HEK293 (cell line): ENCODE results near the gene NFYB.

Source experiments
- CTCF ChIA-PET: fragments of 350-600 bp; formaldehyde crosslinking; extraction: SDS; loops from one replicate; lab custom pipeline; 2021; ENCODE audit warnings: antibody characterized with exemption; lab: Yijun Ruan, JAX
- POLR2A ChIA-PET: fragments of 300-600 bp; formaldehyde crosslinking; extraction: SDS; loops from one replicate; lab custom pipeline; 2020; ENCODE audit warnings: antibody characterized with exemption, inconsistent platforms; lab: Yijun Ruan, JAX
- H3K27ac ChIP-seq: fragments of 200-500 bp; sonication (Bioruptor generic); 2 replicates; pipeline ENCODE4 v1.5.1; 2014; ENCODE audit warnings: low read depth, low read length, control low read depth, inconsistent platforms; ENCODE audit errors: extremely low read depth
- H3K36me3 ChIP-seq, 2 experiments: fragments of 200-500 bp in 1 of 2; sonication (Bioruptor generic) in 1 of 2; 1 replicate in 1 of 2; 2 replicates in 1 of 2; pipeline ENCODE4 v1.5.1; 2014 to 2017; ENCODE audit warnings: inconsistent platforms in 2 of 2, low read length in 2 of 2; ENCODE audit not compliant: control insufficient read depth in 2 of 2, insufficient read depth in 1 of 2
- H3K4me1 ChIP-seq: fragments of 200-500 bp; sonication (Bioruptor generic); 2 replicates; pipeline ENCODE4 v1.5.1; 2014; ENCODE audit warnings: mild to moderate bottlenecking, low read length, inconsistent platforms; ENCODE audit not compliant: control insufficient read depth, insufficient read depth
- H3K4me3 ChIP-seq: 2 replicates; pipeline ENCODE4 v1.5.1; 2011; ENCODE audit warnings: low read depth, mild to moderate bottlenecking, control low read depth, low read length, moderate library complexity
- H3K9me3 ChIP-seq: fragments of 200-500 bp; sonication (Bioruptor generic); 2 replicates; pipeline ENCODE4 v1.5.1; 2014; ENCODE audit warnings: low read depth, low read length, inconsistent platforms; ENCODE audit not compliant: control insufficient read depth, insufficient read depth
- BCL11B ChIP-seq: fragments of 450-650 bp; formaldehyde crosslinking; IDR thresholded peaks from 2 replicates; pipeline ENCODE4 v1.5.1; 2016; ENCODE audit warnings: low read depth, missing biosample characterization, missing genetic modification characterization
- GLI2 ChIP-seq: fragments of 450-650 bp; formaldehyde crosslinking; IDR thresholded peaks from 2 replicates; pipeline ENCODE4; 2017; ENCODE audit warnings: missing biosample characterization, missing genetic modification characterization, low read depth, borderline replicate concordance
- KLF7 ChIP-seq: fragments of 450-650 bp; formaldehyde crosslinking; IDR thresholded peaks from 2 replicates; pipeline ENCODE4 v1.5.1; 2016; ENCODE audit warnings: missing biosample characterization, missing genetic modification characterization, borderline replicate concordance
- SALL2 ChIP-seq: fragments of 450-650 bp; formaldehyde crosslinking; IDR thresholded peaks from 2 replicates; pipeline ENCODE4 v1.5.0; 2017; ENCODE audit warnings: missing biosample characterization, mild to moderate bottlenecking, missing genetic modification characterization, borderline replicate concordance
- SP2 ChIP-seq: fragments of 450-650 bp; formaldehyde crosslinking; IDR thresholded peaks from 2 replicates; pipeline ENCODE4 v1.5.1; 2016; ENCODE audit warnings: missing biosample characterization, missing genetic modification characterization
- YY2 ChIP-seq: fragments of 450-650 bp; formaldehyde crosslinking; IDR thresholded peaks from 2 replicates; pipeline ENCODE4 v1.5.1; 2016; ENCODE audit warnings: missing biosample characterization, missing genetic modification characterization
- ZFP37 ChIP-seq: fragments of 450-650 bp; formaldehyde crosslinking; IDR thresholded peaks from 2 replicates; pipeline ENCODE4 v1.5.1; 2016; ENCODE audit warnings: missing biosample characterization, missing genetic modification characterization
- ZNF114 ChIP-seq: fragments of 450-650 bp; formaldehyde crosslinking; IDR thresholded peaks from 2 replicates; pipeline ENCODE4 v1.5.0; 2017; ENCODE audit warnings: missing biosample characterization, missing genetic modification characterization
- ZNF157 ChIP-seq: fragments of 450-650 bp; formaldehyde crosslinking; IDR thresholded peaks from 2 replicates; pipeline ENCODE4 v1.5.1; 2016; ENCODE audit warnings: missing biosample characterization, missing genetic modification characterization
- ZNF18 ChIP-seq: fragments of 450-650 bp; formaldehyde crosslinking; IDR thresholded peaks from 2 replicates; pipeline ENCODE4 v1.5.1; 2016; ENCODE audit warnings: missing biosample characterization, missing genetic modification characterization
- ZNF214 ChIP-seq: fragments of 450-650 bp; formaldehyde crosslinking; IDR thresholded peaks from 2 replicates; pipeline ENCODE4 v1.5.1; 2017; ENCODE audit warnings: missing biosample characterization, mild to moderate bottlenecking, missing genetic modification characterization, borderline replicate concordance
- ZNF239 ChIP-seq: fragments of 450-650 bp; formaldehyde crosslinking; IDR thresholded peaks from 2 replicates; pipeline ENCODE4 v1.5.1; 2016; ENCODE audit warnings: missing biosample characterization, missing genetic modification characterization
- ZNF350 ChIP-seq: fragments of 450-650 bp; formaldehyde crosslinking; IDR thresholded peaks from 2 replicates; pipeline ENCODE4 v1.5.0; 2017; ENCODE audit warnings: missing biosample characterization, mild to moderate bottlenecking, missing genetic modification characterization
- ZNF366 ChIP-seq: fragments of 450-650 bp; formaldehyde crosslinking; conservative IDR thresholded peaks from 2 replicates; pipeline ENCODE4 v1.5.1; 2016; ENCODE audit warnings: missing biosample characterization, missing genetic modification characterization
- ZNF449 ChIP-seq: fragments of 450-650 bp; formaldehyde crosslinking; IDR thresholded peaks from 2 replicates; pipeline ENCODE4 v1.5.1; 2017; ENCODE audit warnings: missing biosample characterization, mild to moderate bottlenecking, missing genetic modification characterization, moderate library complexity
- ZNF544 ChIP-seq: fragments of 450-650 bp; formaldehyde crosslinking; IDR thresholded peaks from 2 replicates; pipeline ENCODE4 v1.5.0; 2017; ENCODE audit warnings: missing biosample characterization, missing genetic modification characterization
- ZNF558 ChIP-seq: fragments of 450-650 bp; formaldehyde crosslinking; IDR thresholded peaks from 2 replicates; pipeline ENCODE4 v1.5.1; 2016; ENCODE audit warnings: missing biosample characterization, missing genetic modification characterization
- ZNF639 ChIP-seq: fragments of 450-650 bp; formaldehyde crosslinking; IDR thresholded peaks from 2 replicates; pipeline ENCODE4 v1.5.1; 2016; ENCODE audit warnings: missing biosample characterization, missing genetic modification characterization
- ZNF792 ChIP-seq: fragments of 450-650 bp; formaldehyde crosslinking; IDR thresholded peaks from 2 replicates; pipeline ENCODE4 v1.5.1; 2016; ENCODE audit warnings: missing biosample characterization, missing genetic modification characterization

NFYB gene

GRCh38 chr12:104136577-104136976, 1.4 kb downstream of the NFYB start:
- no peaks in the 10 kb centered on the region for H3K9me3 ChIP-seq
- CTCF ChIA-PET = interaction anchor here (0.5 kb wide), 1 partner anchor 134 kb away, joined by 3 read pairs; no protein-coding TSS in a partner anchor
- POLR2A ChIA-PET = interaction anchor here (2.0 to 2.3 kb wide), 2 partner anchors 8 to 83 kb away, joined by 9 to 11 read pairs; no protein-coding TSS in a partner anchor
- peaks cover 0 to 34% of the 10 kb centered on the region in 2 experiments; a peak in 1 of 3 replicates for H3K36me3 ChIP-seq
- peak overlapping the region; percentile 88 for H3K4me3 ChIP-seq
- peaks cover 5% of the 10 kb centered on the region; the same call in 1 of the 2 replicates for H3K4me1 ChIP-seq
- no peak overlapping the region for H3K27ac ChIP-seq
- TF ChIP-seq ZNF366 (tag by site-specific recombination) (0 out of 2 replicates have a peak, but pooled peaks have one; percentile 11), SP2 (tag by site-specific recombination) (no peak)

- no peaks in the 10 kb centered on the region for H3K9me3 ChIP-seq
- TF ChIP-seq KLF7 (tag by site-specific recombination) = no peak
- TF ChIP-seq ZNF239 (tag by site-specific recombination) = peak; percentile 69; the same call in 1 of the 2 replicates
- no peak overlapping the region for H3K27ac ChIP-seq
- peaks cover 0 to 50% of the 10 kb centered on the region in 2 experiments; a peak in 2 of 3 replicates for H3K36me3 ChIP-seq
- CTCF ChIA-PET = no interaction called here
- H3K4me1 ChIP-seq = peaks cover 5% of the 10 kb centered on the region; the same call in 1 of the 2 replicates
- no peak overlapping the region for H3K4me3 ChIP-seq
- POLR2A ChIA-PET = no interaction called here
Observed at GRCh38 chr12:104134882-104135281, 3.1 kb downstream of the NFYB start.

GRCh38 chr12:104133866-104134265, 4.1 kb downstream of the NFYB start:
- Histone ChIP-seq H3K36me3 (peaks cover 3 to 59% of the 10 kb centered on the region in 2 experiments), H3K27ac (no peak overlapping the region), H3K9me3 (no peaks in the 10 kb centered on the region)
- no peak for TF ChIP-seq ZFP37 (tag by site-specific recombination)
- TF ChIP-seq, all 188 proteins: peak for 0
- H3K4me1 ChIP-seq = peaks cover 4% of the 10 kb centered on the region; the same call in 1 of the 2 replicates
- H3K4me3 ChIP-seq = no peak overlapping the region
- POLR2A ChIA-PET = no interaction called here
- CTCF ChIA-PET = interaction anchor here (0.6 kb wide), 1 partner anchor 187 kb away, joined by 5 read pairs; no protein-coding TSS in a partner anchor

GRCh38 chr12:104133321-104133720, 4.7 kb downstream of the NFYB start:
- CTCF ChIA-PET = no interaction called here
- H3K36me3 ChIP-seq = peaks cover 3 to 63% of the 10 kb centered on the region in 2 experiments
- POLR2A ChIA-PET = no interaction called here
- H3K9me3 ChIP-seq = no peaks in the 10 kb centered on the region
- H3K4me1 ChIP-seq = peaks cover under 1% of the 10 kb centered on the region; the same call in 1 of the 2 replicates
- TF ChIP-seq ZNF544 (tag by site-specific recombination) (no peak), ZNF558 (tag by site-specific recombination) (no peak), ZNF449 (tag by site-specific recombination) (no peak), YY2 (tag by site-specific recombination) (no peak), GLI2 (tag by site-specific recombination) (no peak), SALL2 (no peak), ZNF214 (no peak), ZNF114 (tag by site-specific recombination) (no peak), ZNF639 (tag by site-specific recombination) (no peak), ZNF18 (tag by site-specific recombination) (no peak), BCL11B (tag by site-specific recombination) (no peak), ZNF792 (tag by site-specific recombination) (no peak), ZNF157 (no peak), ZNF350 (tag by site-specific recombination) (no peak)
- TF ChIP-seq, all 188 proteins: peak for 0
- Histone ChIP-seq H3K4me3 (no peak overlapping the region), H3K27ac (no peak overlapping the region)
